Neural cell (in vitro differentiated cells): ENCODE results near the gene HK1. TPM values are rescaled to one million over a fixed set of nuclear protein-coding genes. Genes with fewer than 3 reads are reported as not detected.

Source experiments
- H2AFZ ChIP-seq: fragments of 200-600, 300-800 bp; sonication (generic), shearing (Covaris generic); 2 replicates; pipeline ENCODE4 v1.6.0; 2014; ENCODE audit warnings: low read depth, mild to moderate bottlenecking, antibody characterized with exemption, low read length, moderate library complexity
- H3F3A ChIP-seq: fragments of 200-600 bp; shearing (Covaris generic); 2 replicates; pipeline ENCODE4 v1.6.1; 2016; ENCODE audit warnings: mild to moderate bottlenecking, moderate library complexity, mixed read lengths, antibody characterized with exemption, low read length; ENCODE audit not compliant: insufficient read depth, poor library complexity, severe bottlenecking
- H3K27ac ChIP-seq: fragments of 200-600, 300-800 bp; sonication (generic), shearing (Covaris generic); 2 replicates; pipeline ENCODE4 v1.5.1; 2014; ENCODE audit warnings: mild to moderate bottlenecking, low read length, moderate library complexity
- H3K27me3 ChIP-seq: fragments of 300-800, 200-600 bp; sonication (generic), shearing (Covaris generic); 2 replicates; pipeline ENCODE4 v1.6.0; 2014; ENCODE audit warnings: mild to moderate bottlenecking, low read depth, low read length, moderate library complexity; ENCODE audit not compliant: insufficient read depth
- H3K36me3 ChIP-seq: fragments of 300-800, 200-600 bp; sonication (generic), shearing (Covaris generic); 2 replicates; pipeline ENCODE4 v1.5.1; 2014; ENCODE audit warnings: mild to moderate bottlenecking, antibody characterized with exemption, low read length, moderate library complexity; ENCODE audit not compliant: insufficient read depth
- H3K4me2 ChIP-seq: fragments of 300-800, 200-600 bp; sonication (generic), shearing (Covaris generic); 2 replicates; pipeline ENCODE4 v1.6.0; 2014; ENCODE audit warnings: mild to moderate bottlenecking, low read length
- H3K4me3 ChIP-seq: fragments of 300-800, 200-600 bp; sonication (generic), shearing (Covaris generic); 2 replicates; pipeline ENCODE4 v1.5.1; 2014; ENCODE audit warnings: mild to moderate bottlenecking, low read length, moderate library complexity
- H3K79me2 ChIP-seq: fragments of 200-600 bp; shearing (Covaris generic); replicated peaks from 2 replicates; pipeline ENCODE4 v1.6.0; 2014; ENCODE audit warnings: mild to moderate bottlenecking, low read length, moderate library complexity; ENCODE audit not compliant: insufficient read depth
- H3K9ac ChIP-seq: fragments of 300-800, 200-600 bp; sonication (generic), shearing (Covaris generic); 2 replicates; pipeline ENCODE4 v1.6.1; 2016; ENCODE audit warnings: mild to moderate bottlenecking, low read length, mixed read lengths
- H3K9me2 ChIP-seq: fragments of 200-600 bp; shearing (Covaris generic); 2 replicates; pipeline ENCODE4 v1.6.1; 2016; ENCODE audit warnings: mild to moderate bottlenecking, low read length, mixed read lengths; ENCODE audit not compliant: insufficient read depth
- H3K9me3 ChIP-seq: fragments of 200-600, 300-800 bp; sonication (generic), shearing (Covaris generic); 2 replicates; pipeline ENCODE4 v1.6.1; 2016; ENCODE audit warnings: mild to moderate bottlenecking, mixed run types, low read length, moderate library complexity, mixed read lengths
- H4K20me1 ChIP-seq: fragments of 200-600 bp; shearing (Covaris generic); 2 replicates; pipeline ENCODE4 v1.6.1; 2016; ENCODE audit warnings: mild to moderate bottlenecking, mixed run types; ENCODE audit not compliant: insufficient read depth
- EP300 ChIP-seq: fragments of 450-650 bp; conservative IDR thresholded peaks from 2 replicates; pipeline ENCODE4 v1.6.1; 2014; ENCODE audit warnings: antibody characterized with exemption, mild to moderate bottlenecking, moderate library complexity; ENCODE audit not compliant: poor library complexity, severe bottlenecking
- EZH2 ChIP-seq: fragments of 200-600, 300-800 bp; shearing (Covaris generic), sonication (generic); IDR thresholded peaks from 2 replicates; pipeline ENCODE4 v1.6.1; 2014; ENCODE audit warnings: antibody characterized with exemption, low read length, borderline replicate concordance, mild to moderate bottlenecking; ENCODE audit not compliant: insufficient read depth, poor library complexity, severe bottlenecking
- MXI1 ChIP-seq: fragments of 450-650 bp; conservative IDR thresholded peaks from 2 replicates; pipeline ENCODE4 v1.6.1; 2014; ENCODE audit warnings: antibody characterized with exemption, mild to moderate bottlenecking; ENCODE audit not compliant: poor library complexity, severe bottlenecking
- POLR2AphosphoS5 ChIP-seq: IDR thresholded peaks from 2 replicates; pipeline ENCODE4 v1.6.1; 2012
- RAD21 ChIP-seq: fragments of 450-650 bp; conservative IDR thresholded peaks from 2 replicates; pipeline ENCODE4 v1.6.1; 2014; ENCODE audit warnings: antibody characterized with exemption, mild to moderate bottlenecking, moderate library complexity
- REST ChIP-seq: IDR thresholded peaks from 2 replicates; pipeline ENCODE4 v1.6.1; 2012; ENCODE audit warnings: borderline replicate concordance
- SMC3 ChIP-seq: fragments of 450-650 bp; conservative IDR thresholded peaks from 2 replicates; pipeline ENCODE4 v1.6.1; 2014; ENCODE audit warnings: antibody characterized with exemption, mild to moderate bottlenecking, moderate library complexity; ENCODE audit not compliant: poor library complexity
- TAF1 ChIP-seq: IDR thresholded peaks from 2 replicates; pipeline ENCODE4 v1.6.1; 2012; ENCODE audit warnings: low read depth
- polyA plus RNA-seq: library from polyadenylated mRNA; depleted of rRNA; stranded (reverse); fragments of >200 nt; gene quantifications from 2 replicates; pipeline ENCODE4 v1.2.3, GENCODE V29; 2014
- TF ChIP-seq, protein P1 (sequence below): fragments of 450-650 bp; IDR thresholded peaks from 2 replicates; pipeline ENCODE4 v1.5.1; 2014; ENCODE audit warnings: antibody characterized with exemption, mild to moderate bottlenecking, moderate library complexity; ENCODE audit not compliant: poor library complexity, severe bottlenecking

Gene HK1
- polyA plus RNA-seq, 1 donor from 2014 or later, result 60.5 TPM

DNA sequence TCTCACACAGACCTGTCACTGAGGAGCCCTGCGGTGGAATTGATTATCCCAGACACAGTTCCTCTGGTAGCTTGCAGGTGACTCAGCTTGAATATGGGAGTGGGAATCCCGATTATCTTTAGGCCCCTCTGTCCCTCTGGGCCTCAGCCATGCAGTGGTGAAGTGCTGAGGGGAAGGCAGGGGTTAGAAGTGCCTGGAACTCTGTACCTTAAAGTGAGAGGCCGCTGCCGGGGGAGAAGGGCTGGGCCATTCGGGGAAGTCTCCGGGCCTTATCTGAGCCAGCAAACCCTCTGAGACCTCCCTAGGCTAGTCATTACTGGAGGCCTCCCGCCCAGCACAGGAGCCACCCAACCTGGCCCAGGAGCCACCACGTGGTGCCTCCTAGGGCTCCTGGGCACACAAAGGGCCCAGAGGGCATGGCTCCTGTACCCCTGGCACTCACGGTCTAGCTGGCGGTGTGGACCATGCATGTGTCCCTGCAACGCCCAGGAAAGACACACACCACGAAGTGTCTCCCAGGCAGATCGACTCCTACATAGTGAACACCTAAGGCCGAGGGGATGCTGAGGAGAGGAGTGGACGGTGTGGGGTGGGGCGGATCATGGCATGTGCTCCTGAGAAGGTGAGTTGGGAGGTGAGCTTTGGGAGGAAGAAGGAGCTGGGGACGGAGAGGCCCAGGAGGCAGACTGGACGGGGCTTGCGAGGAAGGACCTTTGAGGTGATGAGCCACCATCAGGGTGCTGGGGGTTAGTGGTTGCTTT, 56.2 kb downstream of the HK1 start:
- Histone ChIP-seq H3K79me2 (peaks cover 14% of the 10 kb centered on the region), H3K36me3 (no peaks in the 10 kb centered on the region), H2AFZ (no peak overlapping the region), H3F3A (no peaks in the 10 kb centered on the region), H3K9me2 (no peaks in the 10 kb centered on the region), H3K4me3 (no peak overlapping the region), H3K4me2 (no peak overlapping the region), H3K27me3 (no peaks in the 10 kb centered on the region), H3K9ac (no peak overlapping the region), H4K20me1 (no peaks in the 10 kb centered on the region), H3K9me3 (no peaks in the 10 kb centered on the region), H3K27ac (no peak overlapping the region)
- TF ChIP-seq SMC3, result no peak
- TF ChIP-seq, protein P1, sequence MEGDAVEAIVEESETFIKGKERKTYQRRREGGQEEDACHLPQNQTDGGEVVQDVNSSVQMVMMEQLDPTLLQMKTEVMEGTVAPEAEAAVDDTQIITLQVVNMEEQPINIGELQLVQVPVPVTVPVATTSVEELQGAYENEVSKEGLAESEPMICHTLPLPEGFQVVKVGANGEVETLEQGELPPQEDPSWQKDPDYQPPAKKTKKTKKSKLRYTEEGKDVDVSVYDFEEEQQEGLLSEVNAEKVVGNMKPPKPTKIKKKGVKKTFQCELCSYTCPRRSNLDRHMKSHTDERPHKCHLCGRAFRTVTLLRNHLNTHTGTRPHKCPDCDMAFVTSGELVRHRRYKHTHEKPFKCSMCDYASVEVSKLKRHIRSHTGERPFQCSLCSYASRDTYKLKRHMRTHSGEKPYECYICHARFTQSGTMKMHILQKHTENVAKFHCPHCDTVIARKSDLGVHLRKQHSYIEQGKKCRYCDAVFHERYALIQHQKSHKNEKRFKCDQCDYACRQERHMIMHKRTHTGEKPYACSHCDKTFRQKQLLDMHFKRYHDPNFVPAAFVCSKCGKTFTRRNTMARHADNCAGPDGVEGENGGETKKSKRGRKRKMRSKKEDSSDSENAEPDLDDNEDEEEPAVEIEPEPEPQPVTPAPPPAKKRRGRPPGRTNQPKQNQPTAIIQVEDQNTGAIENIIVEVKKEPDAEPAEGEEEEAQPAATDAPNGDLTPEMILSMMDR, result no peak
- TF ChIP-seq MXI1, result no peak
- no peak for TF ChIP-seq TAF1
- no peak for TF ChIP-seq REST
- TF ChIP-seq RAD21, result no peak
- TF ChIP-seq POLR2AphosphoS5, result no peak

GRCh38 chr10:69335063-69335587, 56.8 kb downstream of the HK1 start:
- no peak overlapping the region for H3K4me2 ChIP-seq
- no peak overlapping the region for H3K9ac ChIP-seq
- no peaks in the 10 kb centered on the region for H3K9me3 ChIP-seq
- H3K27me3 ChIP-seq, result no peaks in the 10 kb centered on the region
- no peak overlapping the region for H3K4me3 ChIP-seq
- no peak overlapping the region for H2AFZ ChIP-seq
- H3K79me2 ChIP-seq, result peaks cover 14% of the 10 kb centered on the region
- H3K36me3 ChIP-seq, result no peaks in the 10 kb centered on the region
- H3K27ac ChIP-seq, result no peak overlapping the region
- H3K9me2 ChIP-seq, result no peaks in the 10 kb centered on the region
- TF ChIP-seq REST (no peak), EP300 (no peak), RAD21 (no peak), SMC3 (no peak), TAF1 (no peak), EZH2 (no peak), MXI1 (no peak), POLR2AphosphoS5 (no peak)
- TF ChIP-seq, protein P1, result no peak
- H4K20me1 ChIP-seq, result no peaks in the 10 kb centered on the region
- no peaks in the 10 kb centered on the region for H3F3A ChIP-seq
